ENCODE measurements around the gene KAZN.

GRCh38 chr1:14855268-14855667 lies 256.8 kb downstream of the KAZN start:
- TF ChIP-seq EZH2 (IDR thresholded peaks at IDR 0.05; ENCODE audit: low read length) (no peak), CTCF (optimal IDR thresholded peaks at IDR 0.05 in 1 of 3, IDR thresholded peaks at IDR 0.05 in 1 of 3, conservative IDR thresholded peaks at IDR 0.05 in 1 of 3; ENCODE audit: extremely low read depth in 1 of 3, insufficient read depth in 2 of 3, low read length in 3 of 3) (no peak)
